DOHH2 (cell line): ENCODE data around the gene IRF7.

Experiments
- H3F3A ChIP-seq: fragments of 200-600 bp; sonication (generic), shearing (Covaris generic); 2 replicates; pipeline ENCODE4 v1.6.0; 2016; ENCODE audit warnings: antibody characterized with exemption, mild to moderate bottlenecking; ENCODE audit not compliant: control insufficient read depth, insufficient read depth
- H3K27ac ChIP-seq: fragments of 200-600 bp; sonication (generic); 2 replicates; pipeline ENCODE4 v1.5.1; 2014; ENCODE audit warnings: low read depth, mild to moderate bottlenecking, low read length, moderate library complexity
- H3K27me3 ChIP-seq: fragments of 200-600 bp; sonication (generic); 2 replicates; pipeline ENCODE4 v1.6.1; 2014; ENCODE audit warnings: mild to moderate bottlenecking, low read length, mixed read lengths; ENCODE audit not compliant: control insufficient read depth
- H3K36me3 ChIP-seq: fragments of 200-600 bp; sonication (generic); 2 replicates; pipeline ENCODE4 v1.6.1; 2014; ENCODE audit warnings: mild to moderate bottlenecking, low read length, moderate library complexity, mixed read lengths; ENCODE audit not compliant: control insufficient read depth
- H3K4me1 ChIP-seq: fragments of 200-600 bp; sonication (generic); 2 replicates; pipeline ENCODE4 v1.6.1; 2014; ENCODE audit warnings: mild to moderate bottlenecking, low read length, mixed read lengths; ENCODE audit not compliant: control insufficient read depth
- H3K4me2 ChIP-seq: fragments of 200-600 bp; sonication (generic); 2 replicates; pipeline ENCODE4 v1.6.0; 2014; ENCODE audit warnings: mild to moderate bottlenecking, low read length, moderate library complexity
- H3K4me3 ChIP-seq: fragments of 200-600 bp; sonication (generic); 2 replicates; pipeline ENCODE4 v1.5.1; 2014; ENCODE audit warnings: mild to moderate bottlenecking, low read length, mixed read lengths
- H3K79me2 ChIP-seq: fragments of 200-600 bp; sonication (generic); 2 replicates; pipeline ENCODE4 v1.6.1; 2014; ENCODE audit warnings: mild to moderate bottlenecking, low read length, mixed read lengths; ENCODE audit not compliant: control insufficient read depth
- H3K9me2 ChIP-seq: fragments of 200-600 bp; sonication (generic); replicated peaks from 2 replicates; pipeline ENCODE4 v1.6.1; 2014; ENCODE audit warnings: mild to moderate bottlenecking, low read length, mixed read lengths; ENCODE audit not compliant: control insufficient read depth
- H3K9me3 ChIP-seq: fragments of 200-600 bp; sonication (generic); 2 replicates; pipeline ENCODE4 v1.6.1; 2014; ENCODE audit warnings: antibody characterized with exemption, low read length, mixed read lengths; ENCODE audit not compliant: control insufficient read depth, insufficient read depth
- H4K20me1 ChIP-seq: fragments of 200-600 bp; sonication (generic); 2 replicates; pipeline ENCODE4 v1.6.0; 2014; ENCODE audit warnings: low read depth, mild to moderate bottlenecking, antibody characterized with exemption, low read length, moderate library complexity; ENCODE audit not compliant: control insufficient read depth, insufficient read depth
- EZH2phosphoT487 ChIP-seq: fragments of 200-600 bp; sonication (generic); IDR thresholded peaks from 2 replicates; pipeline ENCODE4 v1.6.1; 2017; ENCODE audit warnings: borderline replicate concordance, mild to moderate bottlenecking, antibody characterized with exemption, low read length, moderate library complexity, mixed read lengths
- TF ChIP-seq, protein P1 (sequence below): fragments of 200-600 bp; sonication (generic); IDR thresholded peaks from one replicate; pipeline ENCODE4 v1.5.1; 2014; ENCODE audit warnings: antibody characterized with exemption, mild to moderate bottlenecking, low read depth, low read length; ENCODE audit not compliant: poor library complexity, severe bottlenecking

IRF7 gene

DNA sequence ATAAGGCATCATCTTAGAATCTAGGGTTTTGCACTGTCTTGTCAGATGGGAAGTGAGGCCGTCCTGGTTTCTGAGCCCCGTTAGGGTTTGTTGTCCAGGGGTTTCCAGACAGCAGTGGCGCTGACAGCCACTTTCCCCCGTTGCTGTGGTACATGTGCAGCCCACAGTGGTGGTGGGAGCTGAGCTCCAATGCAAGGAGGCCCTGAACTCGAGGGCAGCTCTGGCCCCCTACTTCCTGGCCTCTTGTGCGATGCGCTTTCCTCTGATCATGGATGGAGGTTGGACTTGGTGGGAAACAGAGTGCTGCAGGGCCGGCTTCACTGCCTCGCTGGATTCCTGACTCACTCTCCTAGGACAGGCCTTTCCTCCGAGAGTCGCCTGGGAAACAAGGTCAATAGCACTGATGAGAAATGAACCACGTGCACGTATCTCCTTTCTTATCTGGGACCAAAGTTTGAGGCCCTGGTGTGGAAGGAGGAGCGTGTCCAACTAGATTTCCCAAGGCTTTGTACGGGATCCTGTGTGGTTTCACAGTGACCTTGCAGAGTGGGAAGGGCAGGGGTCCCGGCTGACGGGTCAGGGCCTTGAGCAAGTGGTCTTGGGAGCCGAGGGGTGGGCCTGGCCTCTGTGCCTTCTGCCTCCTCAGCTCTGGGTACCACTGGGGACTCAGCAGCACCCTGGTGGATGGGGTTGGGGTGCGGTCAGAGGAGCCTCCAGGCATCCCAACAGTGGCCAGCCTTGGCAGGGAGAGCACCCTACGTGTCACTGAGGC lies 35.7 kb downstream of the IRF7 start:
- peaks cover 5% of the 10 kb centered on the region for H3K27me3 ChIP-seq
- H3F3A ChIP-seq, result no peaks in the 10 kb centered on the region
- H4K20me1 ChIP-seq, result peaks cover 25% of the 10 kb centered on the region
- H3K36me3 ChIP-seq, result peaks cover 57% of the 10 kb centered on the region
- TF ChIP-seq EZH2phosphoT487, result no peak
- no peak overlapping the region for H3K27ac ChIP-seq
- peaks cover 72% of the 10 kb centered on the region for H3K79me2 ChIP-seq
- no peak overlapping the region for H3K4me2 ChIP-seq
- peaks cover 22% of the 10 kb centered on the region for H3K4me1 ChIP-seq
- H3K9me2 ChIP-seq, result no peaks in the 10 kb centered on the region
- H3K9me3 ChIP-seq, result no peaks in the 10 kb centered on the region
- no peak overlapping the region for H3K4me3 ChIP-seq

DNA sequence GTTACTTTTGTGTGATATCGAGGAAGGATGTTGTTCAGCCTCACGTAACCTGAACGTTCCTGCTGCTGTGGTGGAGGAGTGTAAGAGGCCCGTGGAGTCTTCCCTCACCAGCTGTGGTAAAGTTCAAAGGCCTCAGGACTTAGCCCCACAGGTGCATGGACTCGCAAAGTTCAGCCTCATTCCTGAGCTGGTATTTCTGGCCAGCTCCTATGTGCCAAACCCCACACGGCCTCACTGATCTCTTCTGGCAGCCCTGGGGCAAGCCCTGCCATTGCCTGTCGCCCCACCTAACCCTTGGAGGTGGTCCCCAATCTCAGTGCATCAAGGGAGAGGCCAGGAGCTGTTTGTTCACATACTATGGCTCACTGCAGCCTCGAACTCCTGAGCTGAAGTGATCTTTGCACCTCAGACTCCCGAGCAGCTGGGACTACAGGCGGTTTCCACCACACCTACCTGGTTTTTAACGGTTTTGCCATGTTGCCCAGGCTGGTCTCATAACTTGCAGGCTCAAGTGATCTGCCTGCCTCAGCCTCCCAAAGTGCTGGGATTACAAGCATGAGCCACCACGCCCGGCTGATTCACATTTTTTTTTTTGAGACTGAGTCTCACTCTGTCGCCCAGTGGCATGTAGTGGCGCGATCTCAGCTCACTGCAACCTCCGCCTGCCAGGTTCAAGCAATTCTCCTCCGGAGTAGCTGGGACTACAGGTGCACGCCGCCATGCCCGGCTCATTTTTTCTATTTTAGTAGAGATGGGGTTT lies 37.3 kb downstream of the IRF7 start:
- no peak for TF ChIP-seq EZH2phosphoT487
- TF ChIP-seq, protein P1, sequence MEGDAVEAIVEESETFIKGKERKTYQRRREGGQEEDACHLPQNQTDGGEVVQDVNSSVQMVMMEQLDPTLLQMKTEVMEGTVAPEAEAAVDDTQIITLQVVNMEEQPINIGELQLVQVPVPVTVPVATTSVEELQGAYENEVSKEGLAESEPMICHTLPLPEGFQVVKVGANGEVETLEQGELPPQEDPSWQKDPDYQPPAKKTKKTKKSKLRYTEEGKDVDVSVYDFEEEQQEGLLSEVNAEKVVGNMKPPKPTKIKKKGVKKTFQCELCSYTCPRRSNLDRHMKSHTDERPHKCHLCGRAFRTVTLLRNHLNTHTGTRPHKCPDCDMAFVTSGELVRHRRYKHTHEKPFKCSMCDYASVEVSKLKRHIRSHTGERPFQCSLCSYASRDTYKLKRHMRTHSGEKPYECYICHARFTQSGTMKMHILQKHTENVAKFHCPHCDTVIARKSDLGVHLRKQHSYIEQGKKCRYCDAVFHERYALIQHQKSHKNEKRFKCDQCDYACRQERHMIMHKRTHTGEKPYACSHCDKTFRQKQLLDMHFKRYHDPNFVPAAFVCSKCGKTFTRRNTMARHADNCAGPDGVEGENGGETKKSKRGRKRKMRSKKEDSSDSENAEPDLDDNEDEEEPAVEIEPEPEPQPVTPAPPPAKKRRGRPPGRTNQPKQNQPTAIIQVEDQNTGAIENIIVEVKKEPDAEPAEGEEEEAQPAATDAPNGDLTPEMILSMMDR, result no peak
- Histone ChIP-seq H3K4me2 (peak overlapping the region; percentile 95), H4K20me1 (peaks cover 25% of the 10 kb centered on the region), H3K4me3 (peak overlapping the region; percentile 95), H3K27ac (no peak overlapping the region), H3K4me1 (peaks cover 30% of the 10 kb centered on the region), H3F3A (no peaks in the 10 kb centered on the region), H3K9me3 (no peaks in the 10 kb centered on the region), H3K79me2 (peaks cover 63% of the 10 kb centered on the region), H3K9me2 (no peaks in the 10 kb centered on the region), H3K36me3 (peaks cover 48% of the 10 kb centered on the region), H3K27me3 (peaks cover 8% of the 10 kb centered on the region)

DNA sequence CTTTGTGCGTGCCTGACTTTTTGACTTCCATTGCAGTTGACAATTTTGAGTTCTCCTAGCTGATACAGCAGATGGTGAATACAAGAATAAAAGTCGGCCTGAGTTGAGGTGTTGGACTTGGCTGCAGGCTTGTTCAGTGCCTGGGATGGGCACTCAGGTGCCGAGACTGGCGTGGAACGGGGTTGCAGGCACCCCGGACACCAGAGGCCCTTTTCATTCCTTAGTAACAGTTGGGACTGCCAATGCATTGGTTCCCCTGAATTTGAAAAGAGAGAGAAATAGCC lies 38.2 kb downstream of the IRF7 start:
- Histone ChIP-seq H3K9me3 (no peaks in the 10 kb centered on the region), H3K27ac (no peak overlapping the region), H3F3A (no peaks in the 10 kb centered on the region), H3K4me1 (peaks cover 30% of the 10 kb centered on the region), H3K4me3 (peak overlapping the region; percentile 95), H3K79me2 (peaks cover 61% of the 10 kb centered on the region), H3K36me3 (peaks cover 45% of the 10 kb centered on the region), H3K4me2 (peak overlapping the region; percentile 95), H3K27me3 (peaks cover 8% of the 10 kb centered on the region), H3K9me2 (no peaks in the 10 kb centered on the region), H4K20me1 (peaks cover 25% of the 10 kb centered on the region)
- TF ChIP-seq, protein P1, result no peak
- no peak for TF ChIP-seq EZH2phosphoT487
